DND-41 (cell line): Measurements from ENCODE around the gene PHC2.

Experiments
- EZH2 ChIP-seq: IDR thresholded peaks from 3 replicates; pipeline ENCODE4 v1.6.1; 2012; ENCODE audit warnings: borderline replicate concordance, low read depth, mild to moderate bottlenecking, moderate library complexity, low read length, inconsistent platforms; ENCODE audit not compliant: severe bottlenecking
- TF ChIP-seq, protein P1 (sequence below): IDR thresholded peaks from 2 replicates; pipeline ENCODE4 v1.5.1; 2012; ENCODE audit warnings: borderline replicate concordance, low read length, moderate library complexity, mild to moderate bottlenecking; ENCODE audit not compliant: poor library complexity, severe bottlenecking; ENCODE audit errors: extremely low read depth

DNA sequence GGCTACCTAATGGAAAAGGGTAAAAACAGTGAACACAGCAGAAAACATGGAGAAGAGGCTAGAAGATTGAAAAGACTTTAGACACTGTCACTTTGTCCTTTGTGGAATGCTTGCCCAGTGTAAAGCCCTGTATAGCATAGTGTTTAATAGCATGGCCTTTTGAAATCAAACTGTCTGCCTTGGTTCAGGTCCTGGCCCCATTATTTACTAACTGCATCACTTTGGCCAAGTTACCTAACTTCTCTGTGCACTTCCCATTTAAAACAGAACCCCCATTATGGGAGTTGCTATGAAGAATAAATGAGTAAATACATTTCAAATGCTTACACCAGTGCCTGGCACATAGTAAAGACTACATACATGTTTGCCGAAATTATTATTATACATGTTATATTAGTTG, 12.1 kb downstream of the PHC2 start:
- TF ChIP-seq, protein P1, sequence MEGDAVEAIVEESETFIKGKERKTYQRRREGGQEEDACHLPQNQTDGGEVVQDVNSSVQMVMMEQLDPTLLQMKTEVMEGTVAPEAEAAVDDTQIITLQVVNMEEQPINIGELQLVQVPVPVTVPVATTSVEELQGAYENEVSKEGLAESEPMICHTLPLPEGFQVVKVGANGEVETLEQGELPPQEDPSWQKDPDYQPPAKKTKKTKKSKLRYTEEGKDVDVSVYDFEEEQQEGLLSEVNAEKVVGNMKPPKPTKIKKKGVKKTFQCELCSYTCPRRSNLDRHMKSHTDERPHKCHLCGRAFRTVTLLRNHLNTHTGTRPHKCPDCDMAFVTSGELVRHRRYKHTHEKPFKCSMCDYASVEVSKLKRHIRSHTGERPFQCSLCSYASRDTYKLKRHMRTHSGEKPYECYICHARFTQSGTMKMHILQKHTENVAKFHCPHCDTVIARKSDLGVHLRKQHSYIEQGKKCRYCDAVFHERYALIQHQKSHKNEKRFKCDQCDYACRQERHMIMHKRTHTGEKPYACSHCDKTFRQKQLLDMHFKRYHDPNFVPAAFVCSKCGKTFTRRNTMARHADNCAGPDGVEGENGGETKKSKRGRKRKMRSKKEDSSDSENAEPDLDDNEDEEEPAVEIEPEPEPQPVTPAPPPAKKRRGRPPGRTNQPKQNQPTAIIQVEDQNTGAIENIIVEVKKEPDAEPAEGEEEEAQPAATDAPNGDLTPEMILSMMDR = no peak
- no peak for TF ChIP-seq EZH2
